GM12872 (cell line): Measurements from ENCODE around the gene SHC1.

ENCODE experiments used
- TF ChIP-seq, protein P1 (sequence below): IDR thresholded peaks from 3 replicates; pipeline ENCODE4 v1.5.1; 2011; ENCODE audit warnings: low read depth, mild to moderate bottlenecking, low read length, moderate library complexity; ENCODE audit not compliant: insufficient read depth

The SHC1 gene

DNA sequence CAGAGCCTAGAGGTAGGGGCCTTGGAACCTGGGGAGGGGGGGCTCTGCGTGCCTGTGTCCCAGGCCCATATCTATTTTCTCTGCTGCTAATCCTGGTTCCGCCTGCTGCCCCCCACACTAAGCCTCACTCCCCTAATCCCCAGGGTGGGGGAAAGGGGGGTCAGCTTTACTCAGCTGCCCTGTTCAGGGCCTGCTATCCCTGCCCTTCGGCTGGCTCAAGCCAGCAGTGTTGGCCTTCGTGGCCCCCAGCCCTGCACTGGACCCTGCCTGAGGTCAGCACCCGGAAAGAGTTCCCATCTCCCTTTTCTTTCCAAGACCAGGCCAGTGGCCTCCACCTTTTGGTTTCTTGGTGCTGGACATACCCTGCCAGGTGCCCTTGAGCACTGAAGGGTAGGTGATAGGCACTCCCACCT is 40.5 kb upstream of the SHC1 start:
- TF ChIP-seq, protein P1, sequence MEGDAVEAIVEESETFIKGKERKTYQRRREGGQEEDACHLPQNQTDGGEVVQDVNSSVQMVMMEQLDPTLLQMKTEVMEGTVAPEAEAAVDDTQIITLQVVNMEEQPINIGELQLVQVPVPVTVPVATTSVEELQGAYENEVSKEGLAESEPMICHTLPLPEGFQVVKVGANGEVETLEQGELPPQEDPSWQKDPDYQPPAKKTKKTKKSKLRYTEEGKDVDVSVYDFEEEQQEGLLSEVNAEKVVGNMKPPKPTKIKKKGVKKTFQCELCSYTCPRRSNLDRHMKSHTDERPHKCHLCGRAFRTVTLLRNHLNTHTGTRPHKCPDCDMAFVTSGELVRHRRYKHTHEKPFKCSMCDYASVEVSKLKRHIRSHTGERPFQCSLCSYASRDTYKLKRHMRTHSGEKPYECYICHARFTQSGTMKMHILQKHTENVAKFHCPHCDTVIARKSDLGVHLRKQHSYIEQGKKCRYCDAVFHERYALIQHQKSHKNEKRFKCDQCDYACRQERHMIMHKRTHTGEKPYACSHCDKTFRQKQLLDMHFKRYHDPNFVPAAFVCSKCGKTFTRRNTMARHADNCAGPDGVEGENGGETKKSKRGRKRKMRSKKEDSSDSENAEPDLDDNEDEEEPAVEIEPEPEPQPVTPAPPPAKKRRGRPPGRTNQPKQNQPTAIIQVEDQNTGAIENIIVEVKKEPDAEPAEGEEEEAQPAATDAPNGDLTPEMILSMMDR, result no peak

DNA sequence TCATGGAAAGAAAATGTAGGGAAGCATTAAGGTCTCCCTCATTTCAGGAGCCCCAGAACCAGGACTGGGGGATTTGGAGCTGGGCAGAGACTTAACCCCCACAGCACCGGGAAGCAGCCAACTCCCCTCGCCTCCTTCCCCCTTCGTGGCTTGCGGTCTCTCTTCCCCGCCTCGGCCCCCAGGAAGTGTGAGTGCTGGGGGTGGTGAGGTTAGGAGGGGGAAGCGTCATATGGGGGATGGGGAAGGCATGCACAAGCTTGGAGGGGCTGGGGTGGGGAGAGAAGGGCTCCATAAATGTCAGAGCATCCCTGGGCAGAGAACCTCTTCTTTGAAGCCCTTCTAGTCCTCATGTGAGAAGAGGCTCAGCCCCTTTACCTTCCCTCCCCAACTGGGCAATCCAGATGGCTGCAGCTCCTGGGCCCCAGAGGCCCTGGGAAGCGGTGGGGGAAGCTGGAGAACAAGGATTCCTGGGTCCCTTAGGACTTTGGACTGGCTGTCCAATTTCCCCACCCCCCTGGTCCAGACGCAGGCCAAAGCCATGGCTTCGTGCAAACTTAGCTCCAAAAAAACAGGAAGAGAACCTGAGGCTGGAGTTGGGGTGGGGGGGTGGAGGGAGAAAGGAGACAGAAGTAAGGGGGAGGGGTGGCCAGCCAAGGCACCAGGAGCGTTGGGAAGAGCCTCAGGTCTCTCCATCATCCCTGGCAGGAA is 39.8 kb upstream of the SHC1 start:
- TF ChIP-seq, protein P1, result no peak

DNA sequence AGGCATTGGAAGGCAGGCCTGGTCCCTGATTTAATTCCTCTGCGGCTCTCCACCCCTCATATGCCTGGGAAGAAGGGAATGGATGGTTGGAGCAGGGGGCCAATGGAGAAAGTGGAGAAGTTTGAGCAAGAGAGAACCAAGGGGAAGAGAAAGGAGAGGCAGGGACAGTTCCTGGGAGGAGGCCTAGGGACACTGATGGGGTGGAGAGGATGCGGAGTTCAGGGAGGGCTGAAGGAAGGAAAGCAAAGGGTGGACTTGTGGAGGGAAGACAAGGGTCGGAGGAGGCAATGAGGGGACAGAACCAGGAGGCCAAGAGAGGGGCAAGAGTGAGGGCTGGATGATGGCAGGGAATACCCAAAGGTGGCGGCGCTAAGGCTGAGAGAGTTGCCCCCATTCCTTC is 39.2 kb upstream of the SHC1 start:
- TF ChIP-seq, protein P1, result no peak

DNA sequence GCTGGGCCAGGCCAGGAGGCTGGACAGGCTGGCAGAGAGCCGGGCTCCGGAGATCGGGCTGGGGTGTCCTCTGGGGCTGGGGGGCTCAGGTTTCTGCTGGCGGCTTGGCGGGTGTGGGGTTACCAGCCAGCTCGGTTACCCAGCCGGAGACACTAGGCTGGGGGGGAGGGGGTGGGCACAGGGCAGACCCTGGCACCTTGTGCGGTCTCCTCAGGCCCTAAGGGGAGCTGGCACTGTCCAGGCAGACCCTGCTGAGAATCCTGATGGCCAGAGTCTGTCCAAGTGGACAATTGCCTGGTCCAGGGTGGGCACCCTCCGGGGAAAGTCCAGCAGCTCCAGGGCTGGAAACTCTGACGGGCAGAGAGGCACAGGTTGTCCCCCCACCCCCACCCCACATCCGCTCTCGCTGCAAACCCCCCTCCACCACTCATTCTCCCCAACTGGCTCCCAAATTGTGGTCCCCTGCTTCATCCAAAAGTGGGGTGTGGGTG is 38.7 kb upstream of the SHC1 start:
- TF ChIP-seq, protein P1, result no peak

DNA sequence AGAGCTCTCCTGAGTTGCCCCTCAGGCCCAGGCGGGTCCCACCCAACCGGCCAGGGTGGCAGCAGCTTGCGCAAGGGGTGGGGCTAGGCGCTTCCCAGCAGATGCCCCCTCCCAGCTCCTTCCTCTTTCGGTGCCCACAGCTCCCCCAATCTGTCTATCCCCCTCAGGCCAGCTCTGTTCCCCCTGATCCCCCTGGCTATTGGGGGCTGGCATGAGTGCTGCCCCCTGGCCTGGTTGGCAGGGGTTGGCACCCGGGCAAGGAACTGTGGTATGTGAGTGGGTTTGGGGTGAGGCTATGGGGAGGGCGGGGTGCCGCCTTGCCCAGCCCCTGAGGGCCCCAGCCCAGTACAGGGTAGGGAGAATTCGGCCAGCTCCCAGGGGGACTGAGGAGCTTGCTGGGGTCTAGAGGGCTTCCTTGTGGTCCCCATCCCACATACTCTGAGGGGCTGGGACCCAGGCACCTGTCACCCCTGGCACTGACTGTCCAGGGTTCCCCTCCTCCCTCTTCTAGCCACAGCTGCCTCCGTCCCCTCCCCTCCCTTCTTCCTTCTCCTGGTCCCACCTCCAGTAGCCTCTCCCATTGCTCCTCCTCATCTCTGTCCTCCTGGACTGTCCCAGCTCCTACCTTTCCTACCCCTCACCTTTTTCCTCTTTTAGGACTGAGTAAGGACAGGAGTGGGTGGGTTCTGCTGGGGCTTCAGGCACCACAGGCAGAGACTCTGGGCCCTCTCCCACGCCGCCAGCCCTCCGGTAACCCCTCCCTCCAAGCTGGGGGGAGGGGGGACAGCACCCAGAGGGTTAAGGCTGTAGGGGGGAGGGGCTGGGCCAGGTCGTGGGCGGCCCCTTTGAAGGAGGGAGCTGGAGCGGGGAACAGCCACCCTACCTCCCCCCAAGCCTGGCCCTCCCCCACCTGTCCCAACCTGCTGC is 37.7 kb upstream of the SHC1 start:
- TF ChIP-seq, protein P1, result no peak

DNA sequence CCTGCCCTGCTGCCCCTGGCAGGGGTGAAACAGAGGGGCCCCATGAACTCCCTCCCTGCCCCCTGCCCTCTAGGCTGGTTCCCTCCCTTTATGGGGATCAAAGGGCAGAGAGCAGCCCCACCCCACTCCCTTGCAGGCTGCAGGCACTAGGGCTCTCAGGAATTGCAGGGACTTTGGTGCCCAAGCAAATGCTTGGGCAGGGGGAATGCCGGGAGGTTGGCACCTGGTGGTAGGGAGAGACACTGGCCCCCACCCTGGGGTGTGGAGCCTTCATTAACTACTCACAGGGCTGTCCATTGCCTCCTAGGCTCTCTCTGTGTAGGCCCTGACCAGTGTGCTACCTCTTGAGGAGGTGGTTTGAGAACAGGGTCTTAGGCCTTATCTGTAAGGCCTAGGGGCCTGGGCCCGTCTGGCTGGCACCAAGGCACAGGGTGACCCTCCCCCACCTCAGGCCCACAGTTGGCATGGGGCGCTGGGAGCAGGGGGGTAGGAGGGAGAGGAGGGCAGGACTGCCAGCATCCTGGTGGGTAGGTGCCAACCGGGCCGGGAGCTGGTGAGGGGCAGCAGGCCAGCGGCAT is 36.8 kb upstream of the SHC1 start:
- TF ChIP-seq, protein P1, result no peak

DNA sequence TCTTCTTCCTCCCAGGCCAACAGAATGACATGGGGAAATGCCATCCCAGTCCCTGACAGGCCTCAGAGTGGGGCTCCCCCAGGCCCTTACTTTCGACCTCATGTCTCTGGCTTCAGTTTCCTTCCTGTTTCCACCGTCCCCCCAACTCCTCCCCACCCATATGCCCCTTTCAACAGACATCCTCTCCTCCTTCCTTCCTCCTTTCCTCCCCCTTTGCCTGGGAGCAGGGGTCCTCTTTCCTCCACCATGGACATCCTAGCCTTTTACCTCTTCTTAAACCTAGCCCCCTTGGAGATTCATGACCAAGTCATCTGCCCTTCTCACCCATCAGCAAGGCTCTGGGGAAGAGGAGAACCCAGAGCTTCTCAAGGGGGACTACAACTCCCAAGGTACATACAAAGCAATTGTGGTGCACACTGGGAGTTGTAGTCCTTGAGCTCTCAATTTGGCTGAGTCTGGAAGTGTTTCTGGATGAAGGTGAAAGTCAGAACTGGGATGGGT is 36.1 kb upstream of the SHC1 start:
- TF ChIP-seq, protein P1, result no peak
